ENCODE data around the gene DDX23. TPM values are rescaled to one million over a fixed set of nuclear protein-coding genes. Genes with fewer than 3 reads are reported as not detected.

The DDX23 gene
- total RNA-seq, 1 experiment from 2014 or later, result 151 TPM

DNA sequence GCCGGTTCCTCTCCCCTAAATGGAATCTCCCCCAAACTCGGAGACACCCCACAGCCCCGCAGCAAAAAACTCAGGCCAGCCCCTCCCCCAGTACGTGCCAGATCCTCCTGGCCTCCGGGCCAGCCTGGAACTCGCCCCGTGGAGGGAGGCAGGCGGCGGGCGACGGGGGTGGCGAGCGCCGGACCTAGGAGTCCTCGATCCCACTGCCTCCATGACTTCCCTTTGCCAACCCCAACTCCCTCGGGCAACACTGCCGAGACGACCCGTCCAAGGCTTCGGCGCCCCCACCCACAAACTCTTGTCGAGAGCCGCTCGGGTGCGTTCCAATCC lies 63.5 kb downstream of the DDX23 start:
- peaks cover 30% of the 10 kb centered on the region for H3K36me3 Mint-ChIP-seq (ENCODE audit: insufficient read depth, unreplicated experiment)
- no TSS peak for BruUV-seq (replicated peaks)
- CTCF ChIA-PET, result interaction anchor here (0.6 to 2.2 kb wide), 8 partner anchors 10 to 896 kb away, joined by 3 to 46 read pairs (median 8); no protein-coding TSS in a partner anchor
- no peak for DNase-seq
- no peaks in the 10 kb centered on the region for H3K9me3 Mint-ChIP-seq (ENCODE audit: unreplicated experiment)
- Histone ChIP-seq H3K27me3 (replicated peaks; ENCODE audit: control insufficient read depth, insufficient read depth, low read length) (no peaks in the 10 kb centered on the region), H3K9me3 (no peaks in the 10 kb centered on the region), H3K36me3 (ENCODE audit: control insufficient read depth, insufficient read depth, low read length) (peaks cover 2% of the 10 kb centered on the region; the same call in 1 of the 2 replicates), H3K4me1 (peaks cover 29% of the 10 kb centered on the region), H3K4me3 (ENCODE audit: low read depth, low read length) (peak overlapping the region; percentile 88)
- POLR2A ChIA-PET, result interaction anchor here (1.0 to 2.3 kb wide), 11 partner anchors 10 to 169 kb away, joined by 3 to 27 read pairs (median 11); partner anchors contain the start of genes ARF3, DDX23 and KANSL2
- intact Hi-C loops (cut with micrococcal nuclease; ENCODE audit: unreplicated experiment), result no loop called here
- H3K27me3 Mint-ChIP-seq (ENCODE audit: insufficient read depth, unreplicated experiment), result no peaks in the 10 kb centered on the region
- H3K4me1 Mint-ChIP-seq (ENCODE audit: low read depth, unreplicated experiment), result peaks cover 13% of the 10 kb centered on the region
- H3K4me3 Mint-ChIP-seq (ENCODE audit: unreplicated experiment), result peak overlapping the region; percentile 84
- TF ChIP-seq CTCF (IDR thresholded peaks at IDR 0.05; ENCODE audit: insufficient read depth in 1 of 2, low read depth in 1 of 2, low read length in 1 of 2, severe bottlenecking in 1 of 2, unreplicated experiment in 1 of 2), result no peak
- peak overlapping the region; percentile 91 for H3K27ac Mint-ChIP-seq (ENCODE audit: unreplicated experiment)

- Histone ChIP-seq H3K36me3 (ENCODE audit: control insufficient read depth, insufficient read depth, low read length) (peaks cover 2% of the 10 kb centered on the region; the same call in 1 of the 2 replicates), H3K4me1 (peaks cover 29% of the 10 kb centered on the region), H3K9me3 (no peaks in the 10 kb centered on the region), H3K4me3 (ENCODE audit: low read depth, low read length) (peak overlapping the region; percentile 88), H3K27me3 (replicated peaks; ENCODE audit: control insufficient read depth, insufficient read depth, low read length) (no peaks in the 10 kb centered on the region)
- H3K9me3 Mint-ChIP-seq (ENCODE audit: unreplicated experiment), result no peaks in the 10 kb centered on the region
- TF ChIP-seq CTCF (IDR thresholded peaks at IDR 0.05; ENCODE audit: insufficient read depth in 1 of 2, low read depth in 1 of 2, low read length in 1 of 2, severe bottlenecking in 1 of 2, unreplicated experiment in 1 of 2), result no peak
- H3K36me3 Mint-ChIP-seq (ENCODE audit: insufficient read depth, unreplicated experiment), result peaks cover 30% of the 10 kb centered on the region
- POLR2A ChIA-PET, result interaction anchor here (0.5 kb wide), 1 partner anchor 117 kb away, joined by 3 read pairs; no protein-coding TSS in a partner anchor
- H3K4me3 Mint-ChIP-seq (ENCODE audit: unreplicated experiment), result peak overlapping the region; percentile 84
- BruUV-seq (replicated peaks), result no TSS peak
- intact Hi-C loops (cut with micrococcal nuclease; ENCODE audit: unreplicated experiment), result no loop called here
- CTCF ChIA-PET, result interaction anchor here (0.6 to 1.9 kb wide), 3 partner anchors 9 to 65 kb away, joined by 3 to 10 read pairs (median 5); no protein-coding TSS in a partner anchor
- peaks cover 13% of the 10 kb centered on the region for H3K4me1 Mint-ChIP-seq (ENCODE audit: low read depth, unreplicated experiment)
- DNase-seq, result no peak
- H3K27ac Mint-ChIP-seq (ENCODE audit: unreplicated experiment), result peak overlapping the region; percentile 91
- H3K27me3 Mint-ChIP-seq (ENCODE audit: insufficient read depth, unreplicated experiment), result no peaks in the 10 kb centered on the region
Observed at GRCh38 chr12:48787791-48788523, 64.0 kb downstream of the DDX23 start.

GRCh38 chr12:48786591-48787544 lies 65.1 kb downstream of the DDX23 start:
- H3K36me3 Mint-ChIP-seq (ENCODE audit: insufficient read depth, unreplicated experiment), result peaks cover 39% of the 10 kb centered on the region
- no peaks in the 10 kb centered on the region for H3K9me3 ChIP-seq
- no peaks in the 10 kb centered on the region for H3K27me3 Mint-ChIP-seq (ENCODE audit: insufficient read depth, unreplicated experiment)
- peak overlapping the region; percentile 91 for H3K27ac Mint-ChIP-seq (ENCODE audit: unreplicated experiment)
- H3K27me3 ChIP-seq (replicated peaks; ENCODE audit: control insufficient read depth, insufficient read depth, low read length), result no peaks in the 10 kb centered on the region
- TF ChIP-seq CTCF (IDR thresholded peaks at IDR 0.05; ENCODE audit: insufficient read depth in 1 of 2, low read depth in 1 of 2, low read length in 1 of 2, severe bottlenecking in 1 of 2, unreplicated experiment in 1 of 2), result no peak
- CTCF ChIA-PET, result interaction anchor here (0.5 to 0.7 kb wide), 2 partner anchors 28 to 234 kb away, joined by 3 read pairs; no protein-coding TSS in a partner anchor
- BruUV-seq (replicated peaks), result TSS peak; percentile 22
- peak overlapping the region; percentile 84 for H3K4me3 Mint-ChIP-seq (ENCODE audit: unreplicated experiment)
- H3K36me3 ChIP-seq (ENCODE audit: control insufficient read depth, insufficient read depth, low read length), result peaks cover 2% of the 10 kb centered on the region; the same call in 1 of the 2 replicates
- POLR2A ChIA-PET, result interaction anchor here (0.7 kb wide), 1 partner anchor 24 kb away, joined by 3 read pairs; no protein-coding TSS in a partner anchor
- no peaks in the 10 kb centered on the region for H3K9me3 Mint-ChIP-seq (ENCODE audit: unreplicated experiment)
- intact Hi-C loops (cut with micrococcal nuclease; ENCODE audit: unreplicated experiment), result no loop called here
- peaks cover 24% of the 10 kb centered on the region for H3K4me1 ChIP-seq
- peak overlapping the region; percentile 88 for H3K4me3 ChIP-seq (ENCODE audit: low read depth, low read length)
- DNase-seq, result no peak
- peaks cover 20% of the 10 kb centered on the region for H3K4me1 Mint-ChIP-seq (ENCODE audit: low read depth, unreplicated experiment)
